ENCODE data around the gene HSBP1L1. TPM values are rescaled to one million over a fixed set of nuclear protein-coding genes. Genes with fewer than 3 reads are reported as not detected.

HSBP1L1 gene
- total RNA-seq, 1 experiment from 2014 or later: not detected

DNA sequence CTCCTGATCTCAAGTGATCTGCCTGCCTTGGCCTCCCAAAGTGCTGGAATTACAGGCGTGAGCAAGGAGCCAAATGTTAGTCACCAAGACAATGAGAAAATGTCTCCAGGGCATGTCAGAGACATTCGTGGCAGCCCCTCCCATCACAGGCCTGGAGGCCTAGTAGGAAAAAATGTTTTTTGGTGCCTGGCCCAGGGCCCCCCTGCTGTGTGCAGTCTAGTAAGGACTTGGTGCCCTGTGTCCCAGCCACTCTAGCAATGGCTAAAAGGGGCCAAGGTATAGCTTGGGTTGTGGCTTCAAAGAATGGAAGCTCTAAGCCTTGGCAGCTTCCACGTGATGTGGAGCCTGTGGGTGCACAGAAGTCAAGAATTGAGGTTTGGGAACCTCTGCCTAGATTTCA, 36.4 kb downstream of the HSBP1L1 start:
- Histone ChIP-seq H4K5ac (ENCODE audit: insufficient read length, low read depth, low read length) (no peak overlapping the region), H2BK12ac (ENCODE audit: insufficient read length, low read depth, low read length) (no peak overlapping the region), H3K4ac (ENCODE audit: low read depth, low read length) (no peak overlapping the region), H3K4me2 (ENCODE audit: insufficient read depth, insufficient read length, low read length) (no peak overlapping the region), H3K9me3 (ENCODE audit: control insufficient read depth, low read depth, low read length) (no peaks in the 10 kb centered on the region), H4K20me1 (ENCODE audit: control insufficient read depth, insufficient read depth, insufficient read length) (no peaks in the 10 kb centered on the region), H3K27ac (ENCODE audit: insufficient read length, low read depth, low read length) (no peak overlapping the region), H3K23me2 (ENCODE audit: insufficient read length, low read depth, low read length, poor library complexity, severe bottlenecking) (no peaks in the 10 kb centered on the region), H3K4me1 (ENCODE audit: insufficient read depth, low read length) (no peaks in the 10 kb centered on the region), H4K91ac (ENCODE audit: insufficient read length, low read depth, low read length) (no peak overlapping the region), H3T11ph (ENCODE audit: low read length) (no peak overlapping the region), H3K18ac (ENCODE audit: insufficient read length, low read depth, low read length) (no peak overlapping the region), H3K79me1 (ENCODE audit: insufficient read depth, low read depth, low read length, poor library complexity, severe bottlenecking) (no peaks in the 10 kb centered on the region), H2AK5ac (ENCODE audit: insufficient read length, low read length) (no peak overlapping the region), H3K79me2 (ENCODE audit: insufficient read depth, low read length) (no peaks in the 10 kb centered on the region), H2BK20ac (ENCODE audit: low read depth, low read length, poor library complexity, severe bottlenecking) (no peak overlapping the region), H2BK120ac (ENCODE audit: low read depth, low read length, poor library complexity, severe bottlenecking) (no peak overlapping the region), H2BK5ac (ENCODE audit: insufficient read length, low read length) (no peak overlapping the region), H2AFZ (ENCODE audit: low read length) (no peak overlapping the region), H3K27me3 (ENCODE audit: insufficient read depth, low read length) (no peaks in the 10 kb centered on the region), H3K23ac (ENCODE audit: insufficient read length, low read depth, low read length) (no peak overlapping the region), H3K56ac (ENCODE audit: insufficient read length, low read depth, low read length) (no peak overlapping the region), H3K9ac (ENCODE audit: extremely low read depth, insufficient read length, low read length) (no peak overlapping the region), H3K14ac (ENCODE audit: insufficient read depth, low read length) (no peak overlapping the region), H4K8ac (replicated peaks; ENCODE audit: insufficient read length, low read depth, low read length) (no peak overlapping the region), H2BK15ac (ENCODE audit: low read depth, low read length) (no peak overlapping the region)
- peaks cover 28 to 36% of the 10 kb centered on the region in 2 experiments for H3K9me3 Mint-ChIP-seq
- TF ChIP-seq, protein P1, sequence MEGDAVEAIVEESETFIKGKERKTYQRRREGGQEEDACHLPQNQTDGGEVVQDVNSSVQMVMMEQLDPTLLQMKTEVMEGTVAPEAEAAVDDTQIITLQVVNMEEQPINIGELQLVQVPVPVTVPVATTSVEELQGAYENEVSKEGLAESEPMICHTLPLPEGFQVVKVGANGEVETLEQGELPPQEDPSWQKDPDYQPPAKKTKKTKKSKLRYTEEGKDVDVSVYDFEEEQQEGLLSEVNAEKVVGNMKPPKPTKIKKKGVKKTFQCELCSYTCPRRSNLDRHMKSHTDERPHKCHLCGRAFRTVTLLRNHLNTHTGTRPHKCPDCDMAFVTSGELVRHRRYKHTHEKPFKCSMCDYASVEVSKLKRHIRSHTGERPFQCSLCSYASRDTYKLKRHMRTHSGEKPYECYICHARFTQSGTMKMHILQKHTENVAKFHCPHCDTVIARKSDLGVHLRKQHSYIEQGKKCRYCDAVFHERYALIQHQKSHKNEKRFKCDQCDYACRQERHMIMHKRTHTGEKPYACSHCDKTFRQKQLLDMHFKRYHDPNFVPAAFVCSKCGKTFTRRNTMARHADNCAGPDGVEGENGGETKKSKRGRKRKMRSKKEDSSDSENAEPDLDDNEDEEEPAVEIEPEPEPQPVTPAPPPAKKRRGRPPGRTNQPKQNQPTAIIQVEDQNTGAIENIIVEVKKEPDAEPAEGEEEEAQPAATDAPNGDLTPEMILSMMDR (conservative IDR thresholded peaks at IDR 0.05): no peak
- peaks cover 0 to 6% of the 10 kb centered on the region in 2 experiments; a peak in 1 of 4 replicates for H3K4me1 Mint-ChIP-seq
- no peak overlapping the region for H3K27ac Mint-ChIP-seq
- peaks cover 7 to 10% (median 8%) of the 10 kb centered on the region in 3 experiments for H3K36me3 Mint-ChIP-seq (ENCODE audit: insufficient read depth in 1 of 3, low read depth in 3 of 3)
- no CpG with 5 or more reads among the region's 3 CpGs for WGBS (ENCODE audit: extremely low coverage, insufficient read length, low lambda C conversion rate)
- no peak for DNase-seq
- peaks cover 9% of the 10 kb centered on the region for H3K27me3 Mint-ChIP-seq (ENCODE audit: low read depth)
- H3K4me3 Mint-ChIP-seq: no peak overlapping the region
